Left ventricle myocardium inferior (tissue), 1 donor: ENCODE data around the gene CENPU. TPM values are rescaled to one million over a fixed set of nuclear protein-coding genes. Genes with fewer than 3 reads are reported as not detected.

ENCODE experiments used
- DNase-seq: peaks from one replicate; pipeline ENCODE4 v3.0.0-alpha.2; 2020
- H3K27ac ChIP-seq: fragments of 200-600 bp; replicated peaks from 2 replicates; pipeline ENCODE4 v1.8.0; 2021
- H3K27me3 ChIP-seq: fragments of 200-600 bp; 2 replicates; pipeline ENCODE4 v1.8.0; 2021; ENCODE audit warnings: low read depth
- H3K36me3 ChIP-seq: fragments of 200-600 bp; 2 replicates; pipeline ENCODE4 v1.8.0; 2021
- H3K4me1 ChIP-seq: fragments of 200-600 bp; 2 replicates; pipeline ENCODE4 v1.8.0; 2021
- H3K4me3 ChIP-seq: fragments of 200-600 bp; 2 replicates; pipeline ENCODE4 v1.8.0; 2021; ENCODE audit warnings: mild to moderate bottlenecking, moderate library complexity
- H3K9me3 ChIP-seq: fragments of 200-600 bp; replicated peaks from 2 replicates; pipeline ENCODE4 v1.8.0; 2021
- intact Hi-C: fragments of 100-400 bp; cut with micrococcal nuclease; formaldehyde crosslinking; loops from one replicate; pipeline ENCODE4 v1.11.0; 2022
- total RNA-seq: library from RNA; stranded (reverse); fragmentation: NEBNext Ultra II Directional; extraction: Animal tissue kit (Norgen Biotek cat#: 25700); gene quantifications from one replicate; pipeline ENCODE4 v1.2.1, GENCODE V29; 2021
- TF ChIP-seq, protein P1 (sequence below): fragments of 200-600 bp; IDR thresholded peaks from 2 replicates; pipeline ENCODE4 v1.8.0; 2021; ENCODE audit warnings: antibody characterized with exemption, mild to moderate bottlenecking, borderline replicate concordance
- donor health status: DM: no; HTN: yes; CAD: no; lungs with severe emphysema.

Gene CENPU
- total RNA-seq, 1 donor from 2014 or later: 1.8 TPM

DNA sequence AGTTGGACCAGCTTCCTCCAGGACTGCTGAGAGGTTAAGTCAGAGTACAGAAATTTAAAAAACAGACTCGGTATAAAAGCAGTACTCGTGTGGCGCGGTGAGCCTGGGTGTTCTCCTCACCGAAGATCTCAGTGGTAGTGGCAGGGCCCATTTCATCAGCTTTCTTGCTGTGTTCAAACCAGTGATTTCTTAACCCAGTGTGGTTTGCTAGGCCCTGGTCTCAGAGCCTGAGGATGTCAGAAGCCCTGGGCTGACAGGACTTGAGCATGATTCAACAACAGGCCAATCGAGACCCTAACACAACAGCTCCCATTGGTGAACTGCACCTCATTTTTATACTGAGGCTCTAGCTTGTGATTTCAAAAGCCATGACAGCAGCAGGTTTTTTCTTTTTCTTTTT is 61.2 kb downstream of the CENPU start:
- Histone ChIP-seq H3K27me3 (no peaks in the 10 kb centered on the region), H3K27ac (no peak overlapping the region), H3K4me3 (no peak overlapping the region), H3K9me3 (no peaks in the 10 kb centered on the region), H3K36me3 (peaks cover 70% of the 10 kb centered on the region), H3K4me1 (no peaks in the 10 kb centered on the region)
- intact Hi-C loops: no loop called here
- TF ChIP-seq, protein P1, sequence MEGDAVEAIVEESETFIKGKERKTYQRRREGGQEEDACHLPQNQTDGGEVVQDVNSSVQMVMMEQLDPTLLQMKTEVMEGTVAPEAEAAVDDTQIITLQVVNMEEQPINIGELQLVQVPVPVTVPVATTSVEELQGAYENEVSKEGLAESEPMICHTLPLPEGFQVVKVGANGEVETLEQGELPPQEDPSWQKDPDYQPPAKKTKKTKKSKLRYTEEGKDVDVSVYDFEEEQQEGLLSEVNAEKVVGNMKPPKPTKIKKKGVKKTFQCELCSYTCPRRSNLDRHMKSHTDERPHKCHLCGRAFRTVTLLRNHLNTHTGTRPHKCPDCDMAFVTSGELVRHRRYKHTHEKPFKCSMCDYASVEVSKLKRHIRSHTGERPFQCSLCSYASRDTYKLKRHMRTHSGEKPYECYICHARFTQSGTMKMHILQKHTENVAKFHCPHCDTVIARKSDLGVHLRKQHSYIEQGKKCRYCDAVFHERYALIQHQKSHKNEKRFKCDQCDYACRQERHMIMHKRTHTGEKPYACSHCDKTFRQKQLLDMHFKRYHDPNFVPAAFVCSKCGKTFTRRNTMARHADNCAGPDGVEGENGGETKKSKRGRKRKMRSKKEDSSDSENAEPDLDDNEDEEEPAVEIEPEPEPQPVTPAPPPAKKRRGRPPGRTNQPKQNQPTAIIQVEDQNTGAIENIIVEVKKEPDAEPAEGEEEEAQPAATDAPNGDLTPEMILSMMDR: no peak
- DNase-seq: no peak

DNA sequence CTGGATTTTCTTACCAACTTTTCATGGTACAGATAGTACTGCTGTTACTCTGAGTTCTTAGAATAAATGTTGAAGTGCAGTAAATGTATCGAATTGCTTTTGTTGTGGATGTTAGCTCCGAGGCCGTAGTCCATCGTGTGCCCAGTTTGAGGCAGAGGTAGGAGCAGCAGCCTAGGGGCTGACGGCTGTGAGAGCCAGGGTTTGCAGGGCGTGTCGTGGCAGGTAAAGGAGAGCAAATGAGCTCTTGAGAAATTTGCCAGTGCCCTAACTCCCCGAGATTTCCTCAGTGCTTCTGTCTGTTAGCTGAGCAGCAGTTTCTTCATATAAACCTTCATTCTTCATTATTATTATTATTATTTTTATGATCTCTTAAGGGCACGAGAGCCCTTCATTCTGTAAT is 62.8 kb downstream of the CENPU start:
- peaks cover 82% of the 10 kb centered on the region for H3K36me3 ChIP-seq
- H3K27ac ChIP-seq: no peak overlapping the region
- H3K4me3 ChIP-seq: no peak overlapping the region
- intact Hi-C loops: no loop called here
- no peaks in the 10 kb centered on the region for H3K27me3 ChIP-seq
- TF ChIP-seq, protein P1: no peak
- no peaks in the 10 kb centered on the region for H3K9me3 ChIP-seq
- DNase-seq: no peak
- H3K4me1 ChIP-seq: no peaks in the 10 kb centered on the region

DNA sequence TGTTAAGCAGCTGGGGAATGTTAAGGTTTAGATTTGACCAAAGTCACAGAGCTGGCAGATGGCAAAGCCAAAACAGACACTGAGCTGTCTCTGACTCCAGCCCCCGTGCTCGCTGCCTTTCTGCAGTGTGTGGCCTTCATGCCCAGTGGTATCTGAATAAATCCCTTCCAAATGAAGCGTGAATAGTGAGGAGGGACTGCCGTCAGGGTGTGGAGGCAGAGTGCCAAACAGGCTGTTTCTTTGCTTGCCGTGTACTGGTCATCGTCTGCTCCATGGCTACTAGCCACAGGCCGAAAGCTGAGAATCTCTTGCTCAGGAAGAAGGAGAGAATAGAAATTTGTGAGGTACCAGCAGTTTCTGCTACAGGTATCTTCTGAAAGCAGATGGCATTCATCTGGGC is 64.6 kb downstream of the CENPU start:
- Histone ChIP-seq H3K27me3 (no peaks in the 10 kb centered on the region), H3K4me3 (no peak overlapping the region), H3K27ac (no peak overlapping the region), H3K9me3 (no peaks in the 10 kb centered on the region), H3K36me3 (peaks cover 72% of the 10 kb centered on the region), H3K4me1 (no peaks in the 10 kb centered on the region)
- intact Hi-C loops: no loop called here
- DNase-seq: no peak
- TF ChIP-seq, protein P1: no peak

DNA sequence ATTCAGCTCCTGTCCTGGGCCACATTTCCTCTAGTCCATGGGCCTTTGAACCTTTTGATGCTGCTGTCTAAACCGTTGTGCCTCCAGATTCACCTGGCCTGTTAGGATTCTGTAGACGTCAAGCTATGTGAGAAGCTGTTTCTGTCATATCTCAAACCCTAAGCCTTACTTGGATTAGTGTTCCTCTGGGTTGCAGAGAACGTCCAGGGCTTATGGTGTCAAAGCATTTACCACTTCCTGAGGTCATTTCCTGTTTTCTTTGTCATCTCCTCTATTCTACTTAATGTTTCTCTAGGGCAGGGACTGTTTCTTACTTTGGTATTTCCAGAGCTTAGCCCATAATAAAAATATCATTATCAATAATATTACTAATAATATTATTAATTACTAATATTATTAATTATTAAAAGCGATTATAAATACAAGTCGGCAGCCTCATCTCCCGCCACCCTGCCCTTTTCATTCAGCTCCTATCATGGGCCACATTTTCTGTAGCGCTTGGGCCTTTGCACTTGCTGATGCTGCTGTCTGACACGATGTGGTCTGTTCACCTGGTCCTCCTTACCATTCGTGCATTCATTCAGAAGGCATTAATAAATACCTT is 65.3 kb downstream of the CENPU start:
- H3K9me3 ChIP-seq: no peaks in the 10 kb centered on the region
- no peaks in the 10 kb centered on the region for H3K4me1 ChIP-seq

DNA sequence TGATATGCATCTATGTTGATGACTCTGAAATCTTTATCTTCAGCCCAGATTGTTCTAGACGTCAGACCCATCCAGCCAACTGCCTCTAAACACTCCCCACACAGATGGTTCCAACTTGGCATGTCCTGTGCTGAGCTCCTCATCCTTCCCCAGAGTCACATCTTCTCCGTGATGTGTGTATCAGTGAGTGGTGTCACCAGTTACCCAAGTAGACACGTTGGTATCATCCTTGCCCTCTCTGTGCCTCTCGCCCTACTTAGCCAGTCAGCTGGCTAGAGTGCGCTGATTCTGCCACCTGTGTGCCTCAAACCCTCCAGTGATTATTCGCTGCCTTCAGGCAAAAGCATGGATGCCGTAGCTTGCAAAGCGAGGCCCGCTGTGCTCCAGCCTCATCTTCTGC is 65.8 kb downstream of the CENPU start:
- no peaks in the 10 kb centered on the region for H3K4me1 ChIP-seq
- intact Hi-C loops: no loop called here
- no peaks in the 10 kb centered on the region for H3K27me3 ChIP-seq
- TF ChIP-seq, protein P1: no peak
- no peak overlapping the region for H3K27ac ChIP-seq
- H3K4me3 ChIP-seq: no peak overlapping the region
- peaks cover 61% of the 10 kb centered on the region for H3K36me3 ChIP-seq
- no peaks in the 10 kb centered on the region for H3K9me3 ChIP-seq
- DNase-seq: no peak

More for the DNA sequence above, 65.3 kb downstream of the CENPU start:
- intact Hi-C loops: no loop called here
- TF ChIP-seq, protein P1: no peak
- Histone ChIP-seq H3K36me3 (peaks cover 66% of the 10 kb centered on the region), H3K27me3 (no peaks in the 10 kb centered on the region), H3K4me3 (no peak overlapping the region), H3K27ac (no peak overlapping the region)
- DNase-seq: no peak

DNA sequence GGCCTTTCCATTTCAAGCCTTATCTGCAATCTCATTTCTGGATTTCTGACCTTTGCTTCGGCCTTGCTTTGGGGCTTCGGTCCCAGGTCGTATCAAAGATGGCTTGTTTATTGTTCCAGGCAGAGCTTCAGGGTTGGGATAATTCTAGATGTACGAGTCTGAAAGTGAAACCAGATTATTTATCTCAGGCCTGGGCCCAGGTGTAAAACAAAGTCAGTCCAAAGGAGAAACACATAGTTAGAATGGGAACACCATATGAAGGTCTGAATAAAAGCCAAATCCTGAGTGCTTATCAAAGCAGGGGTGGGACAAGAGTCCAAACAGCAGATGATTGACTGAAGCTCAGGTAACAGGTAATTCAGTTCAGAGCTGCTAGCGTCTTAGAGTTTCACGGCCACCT is 67.2 kb downstream of the CENPU start:
- Histone ChIP-seq H3K4me3 (no peak overlapping the region), H3K4me1 (peaks cover 11% of the 10 kb centered on the region), H3K27ac (no peak overlapping the region), H3K27me3 (no peaks in the 10 kb centered on the region), H3K36me3 (peaks cover 49% of the 10 kb centered on the region), H3K9me3 (no peaks in the 10 kb centered on the region)
- no peak for DNase-seq
- TF ChIP-seq, protein P1: no peak
- intact Hi-C loops: no loop called here
